ENCODE measurements around the gene LRRC36.

DNA sequence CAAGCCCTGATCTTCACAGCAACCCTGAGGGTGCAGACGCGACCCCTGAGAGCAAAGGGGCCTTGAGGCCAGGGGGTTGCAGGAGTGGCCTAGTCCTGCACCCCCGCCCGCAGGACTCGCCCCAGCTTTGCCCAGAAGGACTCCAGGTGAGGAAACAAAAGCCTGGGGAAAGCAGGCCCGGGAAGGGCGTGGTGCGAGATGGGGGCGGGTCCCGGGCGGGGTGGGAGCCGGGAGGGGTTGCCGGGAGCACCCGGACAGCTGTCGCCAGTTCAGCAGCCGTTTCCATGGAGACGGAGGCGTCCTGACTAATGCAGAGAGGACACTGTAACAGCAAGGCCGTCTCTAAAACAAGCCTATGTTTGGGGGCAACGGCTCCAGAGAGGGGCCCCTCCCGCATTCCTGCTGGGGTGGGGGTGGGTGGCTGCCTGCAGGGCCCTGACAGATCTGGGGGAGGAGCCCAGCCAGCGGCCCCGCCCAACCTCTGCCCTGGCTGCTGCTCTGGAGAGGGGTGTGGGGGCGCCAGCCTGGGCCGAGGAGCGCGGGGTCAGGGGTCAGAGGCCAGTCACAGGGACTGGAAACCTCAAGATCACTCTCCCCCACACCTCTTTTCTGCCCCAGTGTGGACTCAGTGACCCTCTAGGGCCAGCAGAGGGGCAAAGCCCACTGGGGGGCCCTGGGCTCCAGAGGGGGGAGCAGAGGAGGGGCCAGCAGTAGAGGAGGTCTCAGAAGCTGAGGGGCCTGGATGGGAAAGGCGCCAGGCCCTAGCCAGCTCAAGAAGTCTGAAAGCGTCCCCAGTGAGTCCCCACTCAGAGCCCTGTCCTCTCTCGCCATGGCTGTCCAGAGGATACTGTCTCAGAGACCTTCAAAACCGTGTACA, 69.8 kb downstream of the LRRC36 start:
- TF ChIP-seq POLR2A (IDR thresholded peaks at IDR 0.05; ENCODE audit: low read length): no peak
- TF ChIP-seq GATA1 (IDR thresholded peaks at IDR 0.05; ENCODE audit: low read depth, low read length): no peak
